Lower lobe of right lung (tissue), 2 donors: ENCODE data around the gene DOCK8. TPM values are rescaled to one million over a fixed set of nuclear protein-coding genes. Genes with fewer than 3 reads are reported as not detected.

Source experiments
- ATAC-seq, 2 donors: fragments of 200-7000 bp; cut with Tn5 transposase; one replicate each; pipeline ENCODE4 v1.9.1; 2020 to 2022; ENCODE audit warnings: mild to moderate bottlenecking in 2 of 2, moderate library complexity in 2 of 2
- DNase-seq: peaks from one replicate; pipeline ENCODE4 v3.0.0-alpha.2; 2020
- H3K27ac ChIP-seq: fragments of 200-600 bp; one replicate; pipeline ENCODE4 v1.8.0; 2022
- H3K27me3 ChIP-seq: fragments of 200-600 bp; one replicate; pipeline ENCODE4 v1.8.0; 2022; ENCODE audit warnings: low read depth
- H3K36me3 ChIP-seq: fragments of 200-600 bp; one replicate; pipeline ENCODE4 v1.8.0; 2022; ENCODE audit warnings: mild to moderate bottlenecking
- H3K4me1 ChIP-seq: fragments of 200-600 bp; one replicate; pipeline ENCODE4 v1.8.0; 2022
- H3K4me3 ChIP-seq: fragments of 200-600 bp; one replicate; pipeline ENCODE4 v1.8.0; 2022; ENCODE audit warnings: mild to moderate bottlenecking
- H3K9me3 ChIP-seq: fragments of 200-600 bp; one replicate; pipeline ENCODE4 v1.8.0; 2022
- CTCF ChIP-seq: fragments of 200-600 bp; IDR thresholded peaks from one replicate; pipeline ENCODE4 v1.8.0; 2022; ENCODE audit warnings: antibody characterized with exemption, mild to moderate bottlenecking
- intact Hi-C: fragments of 100-400 bp; cut with DNase I; formaldehyde crosslinking; loops from one replicate; pipeline ENCODE4 v1.11.0; 2022
- total RNA-seq: library from RNA; stranded (reverse); fragmentation: NEBNext Ultra II Directional; extraction: Animal tissue kit (Norgen Biotek cat#: 25700); gene quantifications from one replicate; pipeline ENCODE4 v1.2.1, GENCODE V29; 2021
- donor health status: DM: no; HTN: yes; CAD: no; lungs with severe emphysema.

Gene DOCK8
- total RNA-seq, 1 donor from 2014 or later = 112 TPM

- Histone ChIP-seq H3K36me3 (peaks cover 9% of the 10 kb centered on the region), H3K9me3 (no peaks in the 10 kb centered on the region), H3K27ac (peak overlapping the region; percentile 22), H3K4me3 (no peak overlapping the region), H3K27me3 (no peaks in the 10 kb centered on the region), H3K4me1 (peaks cover 28% of the 10 kb centered on the region)
- intact Hi-C loops = no loop called here
- ATAC-seq = peak; percentile 68 to 82
- no peak for TF ChIP-seq CTCF
- DNase-seq = no peak
Measured at GRCh38 chr9:278651-279050, 64.0 kb downstream of the DOCK8 start.

- TF ChIP-seq CTCF = no peak
- intact Hi-C loops = no loop called here
- Histone ChIP-seq H3K36me3 (peaks cover 9% of the 10 kb centered on the region), H3K9me3 (no peaks in the 10 kb centered on the region), H3K27me3 (no peaks in the 10 kb centered on the region), H3K4me3 (no peak overlapping the region), H3K27ac (no peak overlapping the region), H3K4me1 (peaks cover 28% of the 10 kb centered on the region)
- no peak for ATAC-seq
- no peak for DNase-seq
Measured at GRCh38 chr9:279674-280073, 65.0 kb downstream of the DOCK8 start.

- Histone ChIP-seq H3K9me3 (no peaks in the 10 kb centered on the region), H3K4me3 (no peak overlapping the region), H3K4me1 (peaks cover 28% of the 10 kb centered on the region), H3K27ac (no peak overlapping the region), H3K27me3 (no peaks in the 10 kb centered on the region), H3K36me3 (peaks cover 5% of the 10 kb centered on the region)
- no peak for TF ChIP-seq CTCF
- peak; percentile 37 to 58 for ATAC-seq
- intact Hi-C loops = no loop called here
- no peak for DNase-seq
Measured at GRCh38 chr9:281741-282645, 67.3 kb downstream of the DOCK8 start.

- peaks cover 12% of the 10 kb centered on the region for H3K4me1 ChIP-seq
- no peaks in the 10 kb centered on the region for H3K27me3 ChIP-seq
- no peak overlapping the region for H3K4me3 ChIP-seq
- H3K27ac ChIP-seq = no peak overlapping the region
- DNase-seq (no peak), ATAC-seq (no peak)
- no peak for TF ChIP-seq CTCF
- intact Hi-C loops = no loop called here
- H3K9me3 ChIP-seq = no peaks in the 10 kb centered on the region
- H3K36me3 ChIP-seq = peaks cover 17% of the 10 kb centered on the region
Measured at GRCh38 chr9:286071-286740, 71.5 kb downstream of the DOCK8 start.

- Histone ChIP-seq H3K4me1 (no peaks in the 10 kb centered on the region), H3K36me3 (peaks cover 23% of the 10 kb centered on the region), H3K27ac (no peak overlapping the region), H3K9me3 (no peaks in the 10 kb centered on the region), H3K4me3 (no peak overlapping the region), H3K27me3 (no peaks in the 10 kb centered on the region)
- no peak for TF ChIP-seq CTCF
- DNase-seq (no peak), ATAC-seq (no peak)
- intact Hi-C loops = no loop called here
Measured at GRCh38 chr9:289121-289520, 74.5 kb downstream of the DOCK8 start.
